Stimulated activated CD8-positive, alpha-beta memory T cell treated with anti-CD3 and anti-CD28 coated beads, Interleukin-2, amount 100 ng/mL, for 48 hours (primary cell): Measurements from ENCODE around the gene SLAMF6.
"Not testable (repeated sequence)": the region's sequence is repeated elsewhere in the genome, so short reads cannot be mapped to it uniquely, and the experiment has no call there.

Experiments
- DNase-seq, 2 donors: peaks; one replicate each; pipeline ENCODE4 v3.0.0-alpha.2; 2020; ENCODE audit warnings: low read depth in 2 of 2

SLAMF6 gene

DNA sequence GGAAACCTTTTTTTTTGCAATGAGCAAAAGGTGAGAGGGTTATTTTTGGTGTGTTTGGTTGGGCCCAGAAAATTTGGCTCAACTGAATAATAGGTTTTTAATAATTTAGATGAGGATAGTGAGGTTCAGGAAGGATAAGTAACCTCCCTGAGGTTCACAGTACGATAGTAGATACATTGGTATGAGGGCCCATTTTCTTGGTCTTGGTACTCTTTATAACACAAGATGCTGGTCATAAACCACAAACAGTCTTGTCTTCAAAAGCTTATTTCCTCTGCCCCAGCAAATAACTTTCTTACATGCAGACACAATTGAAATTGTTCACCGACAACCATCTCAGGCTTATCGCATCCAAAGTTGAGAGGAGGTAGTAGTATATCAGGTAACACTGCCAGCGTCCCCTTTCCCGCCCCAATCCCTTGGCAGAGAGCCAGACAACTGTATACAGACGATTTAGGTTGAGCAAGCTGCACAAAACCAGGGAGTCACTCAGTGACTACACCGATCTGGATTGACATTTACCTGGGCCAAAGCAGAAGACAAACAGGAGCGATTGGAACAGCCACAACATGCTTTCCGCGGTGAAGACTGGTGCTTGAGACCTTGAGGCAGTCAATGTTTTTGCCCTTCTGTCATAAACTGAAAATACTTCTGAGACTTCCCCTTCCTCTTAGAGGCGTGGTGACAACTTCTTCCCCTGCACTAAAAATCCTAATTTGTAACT, at the start of gene SLAMF6:
TSS of gene SLAMF6 (minus strand) at position 634 of the 724 bp plus-strand sequence. CDS start at position 571, 63 bp downstream.
- peak in 1 of 2 donors; percentile 22 for DNase-seq

- DNase-seq, result no peak
Measured at GRCh38 chr1:160570840-160571239, 47.8 kb upstream of the SLAMF6 start.

DNA sequence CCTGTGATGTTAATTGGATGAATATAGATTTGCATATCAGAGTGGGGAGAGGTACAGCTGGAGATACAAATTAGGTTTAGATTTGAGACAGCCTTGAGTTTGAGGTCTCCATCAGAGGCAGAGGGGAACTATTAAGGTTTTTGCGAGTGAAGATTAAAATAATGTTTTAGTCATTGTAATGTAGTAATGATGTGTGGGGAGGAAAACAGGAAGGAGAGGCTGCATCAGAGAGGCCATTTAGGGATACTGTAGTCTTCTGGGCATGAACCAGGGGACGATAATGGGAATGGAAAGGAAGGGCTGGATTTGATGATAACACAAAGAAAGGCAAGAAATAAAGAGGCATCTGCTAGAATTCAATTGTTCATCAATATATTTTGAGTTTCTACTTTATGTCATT, 46.8 kb upstream of the SLAMF6 start:
- DNase-seq, result no peak

DNA sequence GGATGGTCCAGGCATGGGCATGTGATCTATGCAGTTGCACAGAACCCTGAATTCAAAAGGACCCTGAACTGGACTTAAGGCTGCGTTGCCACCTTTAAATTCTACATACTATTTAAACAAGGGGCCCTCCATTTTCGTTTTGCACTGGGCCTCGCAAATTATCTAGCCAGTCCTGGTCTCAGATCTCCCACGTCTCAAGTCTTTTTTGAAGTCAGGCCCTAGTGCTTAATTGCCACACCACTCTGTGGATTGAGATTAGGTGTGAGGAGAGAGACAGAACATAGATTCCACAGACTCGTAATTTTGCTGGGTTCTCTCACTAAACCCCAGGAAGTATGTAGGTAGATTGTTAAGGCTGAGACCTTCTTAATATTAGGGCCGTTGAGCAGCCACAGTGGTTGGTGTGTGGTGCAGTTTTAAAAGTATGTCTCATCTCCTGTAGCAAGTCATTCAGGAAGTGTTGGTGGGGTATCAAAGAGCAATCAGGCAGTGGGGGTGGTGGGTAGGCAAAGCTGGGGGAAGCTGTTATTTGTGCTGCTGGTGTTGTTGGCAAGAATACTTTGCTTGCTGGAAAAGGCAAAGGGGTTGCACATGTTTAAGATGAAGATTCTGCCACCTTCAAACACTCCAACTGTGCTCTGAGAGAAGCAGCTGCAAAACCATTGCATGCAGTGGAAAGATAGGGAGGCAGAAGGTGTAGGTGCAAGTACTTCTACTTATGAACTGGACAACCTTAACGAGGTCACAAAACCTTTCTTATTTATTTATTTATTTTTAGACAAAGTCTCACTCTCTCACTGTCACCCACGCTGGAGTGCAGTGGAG, 45.0 kb upstream of the SLAMF6 start:
- peak; percentile 36 to 51 for DNase-seq

- no peak for DNase-seq
Measured at GRCh38 chr1:160567341-160567740, 44.3 kb upstream of the SLAMF6 start.

- DNase-seq, result no peak
Measured at GRCh38 chr1:160565564-160565963, 42.5 kb upstream of the SLAMF6 start.

GRCh38 chr1:160563230-160563629, 40.2 kb upstream of the SLAMF6 start:
- not testable (repeated sequence) for DNase-seq

DNA sequence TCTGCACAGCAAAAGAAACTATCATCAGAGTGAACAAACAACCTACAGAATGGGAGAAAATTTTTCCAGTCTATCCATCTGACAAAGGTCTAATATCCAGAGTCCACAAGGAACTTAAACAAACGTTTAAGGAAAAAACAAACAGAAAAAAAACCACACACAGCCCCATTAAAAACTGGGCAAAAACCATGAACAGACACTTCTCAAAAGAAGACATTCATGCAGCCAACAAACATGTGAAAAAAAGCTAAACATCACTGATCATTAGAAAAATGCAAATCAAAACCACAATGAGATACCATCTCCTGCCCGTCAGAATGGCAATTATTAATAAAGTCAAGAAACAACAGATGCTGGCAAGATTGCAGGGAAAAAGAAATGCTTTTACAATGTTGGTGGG, 39.7 kb upstream of the SLAMF6 start:
- DNase-seq, result not testable (repeated sequence)

GRCh38 chr1:160560806-160561205, 37.8 kb upstream of the SLAMF6 start:
- DNase-seq, result no peak

- no peak for DNase-seq
Measured at GRCh38 chr1:160560045-160560705, 37.1 kb upstream of the SLAMF6 start.

GRCh38 chr1:160559437-160559836, 36.4 kb upstream of the SLAMF6 start:
- DNase-seq, result not testable (repeated sequence)

DNA sequence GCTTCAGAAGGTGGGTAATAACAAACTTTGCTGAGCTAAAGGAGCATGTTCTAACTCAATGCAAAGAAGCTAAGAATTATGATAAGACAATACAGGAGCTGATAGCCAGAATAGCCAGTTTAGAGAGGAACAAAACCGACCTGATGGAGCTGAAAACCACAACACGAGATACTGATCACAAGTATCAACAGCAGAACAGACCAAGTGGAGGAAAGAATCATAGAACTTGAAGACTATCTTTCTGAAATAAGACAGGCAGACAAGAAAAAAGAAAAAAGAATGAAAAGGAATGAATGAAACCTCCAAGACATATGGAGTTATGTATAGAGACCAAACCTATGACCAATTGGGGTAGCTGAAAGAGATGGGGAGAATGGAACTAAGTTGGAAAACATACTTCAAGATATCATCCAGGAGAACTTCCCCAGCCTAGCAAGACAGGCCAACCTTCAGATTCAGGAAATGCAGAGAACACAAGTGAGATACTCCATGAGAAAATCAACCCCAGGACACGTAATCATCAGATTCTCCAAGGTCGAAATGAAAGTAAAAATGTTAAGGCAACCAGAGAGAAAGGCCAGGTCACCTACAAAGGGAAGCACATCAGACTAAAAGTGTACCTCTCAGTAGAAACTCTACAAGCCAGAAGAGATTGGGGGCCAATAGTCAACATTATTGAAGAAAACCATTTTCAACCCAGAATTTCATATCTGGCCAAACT, 35.8 kb upstream of the SLAMF6 start:
- DNase-seq, result no peak

- DNase-seq, result no peak
Measured at GRCh38 chr1:160553778-160554177, 30.7 kb upstream of the SLAMF6 start.

GRCh38 chr1:160552425-160552824, 29.4 kb upstream of the SLAMF6 start:
- DNase-seq, result no peak

- DNase-seq, result peak; percentile 50 to 63
Measured at GRCh38 chr1:160550572-160551034, 27.5 kb upstream of the SLAMF6 start.

DNA sequence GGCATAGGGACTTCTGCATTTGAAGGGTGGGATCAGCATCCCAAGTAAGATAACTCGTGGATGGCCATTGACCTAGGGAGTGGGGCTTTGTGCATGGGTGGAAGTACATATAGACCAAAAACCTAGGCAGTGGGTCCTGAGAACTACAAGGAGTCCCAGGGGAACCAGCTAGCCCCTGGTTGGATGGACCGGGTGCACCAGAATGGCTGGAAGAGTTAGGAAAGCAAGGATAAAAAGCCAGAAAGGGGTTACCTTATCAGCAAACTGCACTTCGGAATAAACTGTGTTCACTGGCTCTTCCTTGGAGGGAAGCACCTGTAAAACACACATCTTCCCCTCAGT, 26.6 kb upstream of the SLAMF6 start:
- DNase-seq, result no peak

DNA sequence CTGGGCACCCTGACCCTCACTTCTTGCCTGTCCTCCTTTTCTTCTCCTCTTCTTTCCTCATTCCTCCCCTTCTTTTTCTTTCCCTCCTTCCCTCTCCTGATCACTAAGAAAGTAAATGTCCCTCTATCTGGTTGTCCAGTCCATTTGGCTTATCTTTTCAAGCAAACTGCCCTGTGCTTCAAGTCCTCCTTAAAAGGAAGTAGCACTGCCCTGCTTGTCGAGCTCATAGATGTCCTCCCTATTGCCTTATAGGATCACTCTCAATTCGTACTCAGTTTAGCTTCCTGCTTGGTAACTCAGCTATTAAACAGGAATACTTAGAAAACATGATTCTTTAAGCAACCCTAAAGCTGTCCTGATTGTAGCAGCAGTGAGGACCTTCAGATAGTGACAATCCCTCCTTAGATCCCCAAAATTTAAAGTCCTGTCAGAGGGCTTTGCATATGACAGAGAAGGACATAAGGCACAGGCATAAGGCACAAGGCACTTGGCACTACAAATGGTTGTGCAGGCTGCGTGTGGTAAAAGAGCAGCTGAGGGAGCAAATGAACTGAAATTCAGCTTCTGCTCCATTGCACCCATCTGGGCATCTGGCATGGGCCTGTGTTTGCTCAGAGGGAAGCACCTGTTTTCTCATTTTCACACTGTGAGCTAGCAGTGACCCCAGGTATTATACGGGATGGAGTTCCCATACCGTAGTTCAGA, 26.1 kb upstream of the SLAMF6 start:
- no peak for DNase-seq

- no peak for DNase-seq
Measured at GRCh38 chr1:160548183-160548582, 25.1 kb upstream of the SLAMF6 start.

GRCh38 chr1:160547422-160547821, 24.4 kb upstream of the SLAMF6 start:
- DNase-seq, result no peak

- no peak for DNase-seq
Measured at GRCh38 chr1:160546942-160547341, 23.9 kb upstream of the SLAMF6 start.

DNA sequence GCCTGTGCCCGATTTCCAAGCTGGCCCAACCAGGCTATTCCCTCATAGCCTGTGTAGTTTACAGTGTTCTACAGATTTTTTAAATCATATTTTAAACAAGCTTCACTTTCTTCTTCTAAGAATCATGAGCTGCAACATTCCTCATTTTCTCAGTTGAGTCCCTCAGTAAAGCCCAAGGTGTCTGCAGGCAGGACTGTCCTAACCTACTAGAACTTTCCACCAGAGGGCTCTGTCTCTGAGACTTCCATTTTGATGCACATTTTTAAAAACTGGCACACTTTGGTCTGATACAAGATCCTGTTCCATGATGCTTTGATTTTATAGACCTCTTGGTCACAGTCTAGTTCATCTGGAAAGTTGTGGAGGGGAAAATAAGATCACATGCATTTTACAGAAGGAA, 21.6 kb upstream of the SLAMF6 start:
- no peak for DNase-seq
